Neural cell (in vitro differentiated cells): Measurements from ENCODE around the gene CDK9. TPM values are rescaled to one million over a fixed set of nuclear protein-coding genes. Genes with fewer than 3 reads are reported as not detected.

ENCODE experiments used
- H2AFZ ChIP-seq: fragments of 200-600, 300-800 bp; sonication (generic), shearing (Covaris generic); 2 replicates; pipeline ENCODE4 v1.6.0; 2014; ENCODE audit warnings: low read depth, mild to moderate bottlenecking, antibody characterized with exemption, low read length, moderate library complexity
- H3F3A ChIP-seq: fragments of 200-600 bp; shearing (Covaris generic); 2 replicates; pipeline ENCODE4 v1.6.1; 2016; ENCODE audit warnings: mild to moderate bottlenecking, moderate library complexity, mixed read lengths, antibody characterized with exemption, low read length; ENCODE audit not compliant: insufficient read depth, poor library complexity, severe bottlenecking
- H3K27ac ChIP-seq: fragments of 200-600, 300-800 bp; sonication (generic), shearing (Covaris generic); 2 replicates; pipeline ENCODE4 v1.5.1; 2014; ENCODE audit warnings: mild to moderate bottlenecking, low read length, moderate library complexity
- H3K27me3 ChIP-seq: fragments of 300-800, 200-600 bp; sonication (generic), shearing (Covaris generic); 2 replicates; pipeline ENCODE4 v1.6.0; 2014; ENCODE audit warnings: mild to moderate bottlenecking, low read depth, low read length, moderate library complexity; ENCODE audit not compliant: insufficient read depth
- H3K36me3 ChIP-seq: fragments of 300-800, 200-600 bp; sonication (generic), shearing (Covaris generic); 2 replicates; pipeline ENCODE4 v1.5.1; 2014; ENCODE audit warnings: mild to moderate bottlenecking, antibody characterized with exemption, low read length, moderate library complexity; ENCODE audit not compliant: insufficient read depth
- H3K4me2 ChIP-seq: fragments of 300-800, 200-600 bp; sonication (generic), shearing (Covaris generic); 2 replicates; pipeline ENCODE4 v1.6.0; 2014; ENCODE audit warnings: mild to moderate bottlenecking, low read length
- H3K4me3 ChIP-seq: fragments of 300-800, 200-600 bp; sonication (generic), shearing (Covaris generic); 2 replicates; pipeline ENCODE4 v1.5.1; 2014; ENCODE audit warnings: mild to moderate bottlenecking, low read length, moderate library complexity
- H3K79me2 ChIP-seq: fragments of 200-600 bp; shearing (Covaris generic); replicated peaks from 2 replicates; pipeline ENCODE4 v1.6.0; 2014; ENCODE audit warnings: mild to moderate bottlenecking, low read length, moderate library complexity; ENCODE audit not compliant: insufficient read depth
- H3K9ac ChIP-seq: fragments of 300-800, 200-600 bp; sonication (generic), shearing (Covaris generic); 2 replicates; pipeline ENCODE4 v1.6.1; 2016; ENCODE audit warnings: mild to moderate bottlenecking, low read length, mixed read lengths
- H3K9me2 ChIP-seq: fragments of 200-600 bp; shearing (Covaris generic); 2 replicates; pipeline ENCODE4 v1.6.1; 2016; ENCODE audit warnings: mild to moderate bottlenecking, low read length, mixed read lengths; ENCODE audit not compliant: insufficient read depth
- H3K9me3 ChIP-seq: fragments of 200-600, 300-800 bp; sonication (generic), shearing (Covaris generic); 2 replicates; pipeline ENCODE4 v1.6.1; 2016; ENCODE audit warnings: mild to moderate bottlenecking, mixed run types, low read length, moderate library complexity, mixed read lengths
- H4K20me1 ChIP-seq: fragments of 200-600 bp; shearing (Covaris generic); 2 replicates; pipeline ENCODE4 v1.6.1; 2016; ENCODE audit warnings: mild to moderate bottlenecking, mixed run types; ENCODE audit not compliant: insufficient read depth
- CTCF ChIP-seq: fragments of 450-650 bp; IDR thresholded peaks from 2 replicates; pipeline ENCODE4 v1.5.1; 2014; ENCODE audit warnings: antibody characterized with exemption, mild to moderate bottlenecking, moderate library complexity; ENCODE audit not compliant: poor library complexity, severe bottlenecking
- EP300 ChIP-seq: fragments of 450-650 bp; conservative IDR thresholded peaks from 2 replicates; pipeline ENCODE4 v1.6.1; 2014; ENCODE audit warnings: antibody characterized with exemption, mild to moderate bottlenecking, moderate library complexity; ENCODE audit not compliant: poor library complexity, severe bottlenecking
- EZH2 ChIP-seq: fragments of 200-600, 300-800 bp; shearing (Covaris generic), sonication (generic); IDR thresholded peaks from 2 replicates; pipeline ENCODE4 v1.6.1; 2014; ENCODE audit warnings: antibody characterized with exemption, low read length, borderline replicate concordance, mild to moderate bottlenecking; ENCODE audit not compliant: insufficient read depth, poor library complexity, severe bottlenecking
- MXI1 ChIP-seq: fragments of 450-650 bp; conservative IDR thresholded peaks from 2 replicates; pipeline ENCODE4 v1.6.1; 2014; ENCODE audit warnings: antibody characterized with exemption, mild to moderate bottlenecking; ENCODE audit not compliant: poor library complexity, severe bottlenecking
- POLR2AphosphoS5 ChIP-seq: IDR thresholded peaks from 2 replicates; pipeline ENCODE4 v1.6.1; 2012
- RAD21 ChIP-seq: fragments of 450-650 bp; conservative IDR thresholded peaks from 2 replicates; pipeline ENCODE4 v1.6.1; 2014; ENCODE audit warnings: antibody characterized with exemption, mild to moderate bottlenecking, moderate library complexity
- REST ChIP-seq: IDR thresholded peaks from 2 replicates; pipeline ENCODE4 v1.6.1; 2012; ENCODE audit warnings: borderline replicate concordance
- SMC3 ChIP-seq: fragments of 450-650 bp; conservative IDR thresholded peaks from 2 replicates; pipeline ENCODE4 v1.6.1; 2014; ENCODE audit warnings: antibody characterized with exemption, mild to moderate bottlenecking, moderate library complexity; ENCODE audit not compliant: poor library complexity
- TAF1 ChIP-seq: IDR thresholded peaks from 2 replicates; pipeline ENCODE4 v1.6.1; 2012; ENCODE audit warnings: low read depth
- polyA plus RNA-seq: library from polyadenylated mRNA; depleted of rRNA; stranded (reverse); fragments of >200 nt; gene quantifications from 2 replicates; pipeline ENCODE4 v1.2.3, GENCODE V29; 2014

CDK9 gene
- polyA plus RNA-seq, 1 donor from 2014 or later, result 195 TPM

GRCh38 chr9:127761061-127761460, 24.8 kb upstream of the CDK9 start:
- no peak overlapping the region for H2AFZ ChIP-seq
- no peaks in the 10 kb centered on the region for H3K27me3 ChIP-seq
- TF ChIP-seq SMC3, result no peak
- TF ChIP-seq MXI1, result no peak
- TF ChIP-seq REST, result no peak
- no peak for TF ChIP-seq CTCF
- TF ChIP-seq RAD21, result no peak
- no peaks in the 10 kb centered on the region for H3K9me3 ChIP-seq
- no peaks in the 10 kb centered on the region for H3K9me2 ChIP-seq
- H3F3A ChIP-seq, result no peaks in the 10 kb centered on the region
- peaks cover 3% of the 10 kb centered on the region for H3K79me2 ChIP-seq
- no peak overlapping the region for H3K9ac ChIP-seq
- no peak overlapping the region for H3K4me2 ChIP-seq
- H3K27ac ChIP-seq, result no peak overlapping the region
- H4K20me1 ChIP-seq, result no peaks in the 10 kb centered on the region
- H3K36me3 ChIP-seq, result no peaks in the 10 kb centered on the region
- no peak overlapping the region for H3K4me3 ChIP-seq

GRCh38 chr9:127761491-127761956, 24.3 kb upstream of the CDK9 start:
- Histone ChIP-seq H4K20me1 (no peaks in the 10 kb centered on the region), H2AFZ (no peak overlapping the region), H3K79me2 (no peaks in the 10 kb centered on the region), H3K4me3 (no peak overlapping the region), H3K4me2 (no peak overlapping the region), H3K27me3 (no peaks in the 10 kb centered on the region), H3K9me2 (no peaks in the 10 kb centered on the region), H3K9ac (no peak overlapping the region), H3F3A (no peaks in the 10 kb centered on the region), H3K36me3 (no peaks in the 10 kb centered on the region), H3K9me3 (no peaks in the 10 kb centered on the region), H3K27ac (no peak overlapping the region)
- TF ChIP-seq SMC3 (no peak), RAD21 (no peak), EP300 (no peak), MXI1 (no peak), CTCF (no peak), EZH2 (no peak), TAF1 (no peak), REST (no peak), POLR2AphosphoS5 (no peak)
